GM19023 (cell line): ENCODE data around the gene PYGB.

ENCODE experiments used
- ATAC-seq: cut with Tn5 transposase; IDR thresholded peaks from one replicate; pipeline ENCODE4 v1.9.1; 2021; ENCODE audit warnings: mild to moderate bottlenecking, moderate library complexity; ENCODE audit not compliant: unreplicated experiment

PYGB gene

GRCh38 chr20:25280574-25281535, 33.0 kb downstream of the PYGB start:
- no peak for ATAC-seq

GRCh38 chr20:25281541-25281991, 33.7 kb downstream of the PYGB start:
- ATAC-seq = peak; percentile 59

DNA sequence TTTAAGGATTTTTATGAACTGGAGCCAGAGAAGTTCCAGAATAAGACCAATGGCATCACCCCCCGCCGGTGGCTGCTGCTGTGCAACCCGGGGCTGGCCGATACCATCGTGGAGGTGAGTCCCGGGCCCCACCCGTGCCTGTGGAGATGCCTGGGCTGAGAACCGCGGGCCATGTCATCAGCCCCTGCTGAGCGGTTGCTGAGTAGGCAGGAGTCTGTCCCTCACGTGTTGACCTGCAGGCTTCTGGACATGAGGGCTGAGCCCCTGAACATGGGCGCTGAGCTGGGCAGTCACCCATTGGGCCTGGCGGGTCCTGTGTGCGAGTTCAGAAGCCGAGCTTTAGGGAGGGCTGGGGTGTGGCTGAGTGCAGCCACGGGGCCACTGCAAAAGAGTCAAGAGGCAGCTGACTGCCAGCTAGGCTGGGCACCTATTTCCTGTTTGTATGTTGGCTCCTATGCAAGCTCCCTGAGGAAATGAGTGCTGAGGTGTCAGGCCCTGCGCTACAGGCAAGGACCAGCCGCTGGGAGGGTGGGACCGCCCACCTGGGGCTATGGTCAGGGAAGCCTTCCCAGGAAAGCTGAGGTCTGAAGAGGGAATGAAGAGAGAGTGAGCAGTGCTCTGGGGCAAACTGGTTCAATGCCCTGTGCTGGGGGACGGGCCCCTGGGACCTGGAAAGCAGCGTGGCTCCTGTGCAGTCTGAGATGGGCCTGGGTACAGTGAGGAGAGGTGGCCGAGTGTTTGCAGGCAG, 34.3 kb downstream of the PYGB start:
- no peak for ATAC-seq

- ATAC-seq = no peak
Measured at GRCh38 chr20:25282796-25283195, 34.9 kb downstream of the PYGB start.

- ATAC-seq = no peak
Measured at GRCh38 chr20:25283221-25283951, 35.5 kb downstream of the PYGB start.

GRCh38 chr20:25284131-25284601, 36.3 kb downstream of the PYGB start:
- no peak for ATAC-seq

- ATAC-seq = no peak
Measured at GRCh38 chr20:25285091-25285647, 37.3 kb downstream of the PYGB start.

DNA sequence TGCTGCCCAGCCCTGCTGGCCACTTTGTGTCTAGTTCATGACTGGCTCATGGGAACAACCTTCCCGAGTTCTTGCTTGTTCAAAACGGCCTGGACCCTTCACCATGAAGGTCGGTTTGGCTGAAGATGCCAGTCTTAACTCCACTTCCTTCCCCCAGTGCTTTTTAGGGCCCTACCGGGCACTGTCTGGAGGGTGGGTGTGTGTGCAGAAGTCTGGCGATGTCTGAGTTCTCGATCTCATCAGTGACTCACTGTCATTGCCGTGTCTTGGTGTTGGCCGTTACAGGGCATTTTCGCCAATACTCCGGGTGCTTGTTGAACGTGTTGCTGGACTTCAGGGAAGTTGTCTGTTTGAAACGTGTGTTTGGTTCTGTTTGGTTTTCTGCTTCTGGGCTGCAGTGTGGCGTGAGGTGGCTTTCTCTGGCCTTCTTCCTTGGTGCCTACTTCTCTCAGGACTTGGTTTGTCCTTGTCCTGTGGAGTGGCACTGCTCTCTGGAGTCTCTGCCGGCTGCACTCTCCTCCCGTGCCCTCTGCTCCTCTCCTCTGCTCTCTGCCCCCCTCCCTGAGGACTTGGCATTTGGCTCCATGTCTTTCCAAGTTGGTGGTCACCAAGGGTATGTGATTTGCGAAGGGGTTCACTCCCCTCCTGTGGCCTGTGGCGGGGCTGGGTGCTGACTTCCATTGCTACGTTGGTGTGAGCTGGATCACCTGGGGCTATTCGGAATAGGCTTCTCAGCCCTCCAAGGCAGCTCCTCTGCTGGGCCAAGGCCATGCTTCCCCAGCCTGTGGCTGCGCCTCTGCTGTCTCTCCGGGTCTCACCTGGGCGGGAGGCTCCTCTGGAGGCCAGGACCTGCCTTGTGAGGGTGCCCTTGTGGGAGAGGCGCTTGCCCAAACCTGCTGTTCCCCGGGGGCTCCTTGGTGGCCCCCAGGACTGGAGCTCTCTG, 38.2 kb downstream of the PYGB start:
- no peak for ATAC-seq

- no peak for ATAC-seq
Measured at GRCh38 chr20:25286917-25287316, 39.0 kb downstream of the PYGB start.

DNA sequence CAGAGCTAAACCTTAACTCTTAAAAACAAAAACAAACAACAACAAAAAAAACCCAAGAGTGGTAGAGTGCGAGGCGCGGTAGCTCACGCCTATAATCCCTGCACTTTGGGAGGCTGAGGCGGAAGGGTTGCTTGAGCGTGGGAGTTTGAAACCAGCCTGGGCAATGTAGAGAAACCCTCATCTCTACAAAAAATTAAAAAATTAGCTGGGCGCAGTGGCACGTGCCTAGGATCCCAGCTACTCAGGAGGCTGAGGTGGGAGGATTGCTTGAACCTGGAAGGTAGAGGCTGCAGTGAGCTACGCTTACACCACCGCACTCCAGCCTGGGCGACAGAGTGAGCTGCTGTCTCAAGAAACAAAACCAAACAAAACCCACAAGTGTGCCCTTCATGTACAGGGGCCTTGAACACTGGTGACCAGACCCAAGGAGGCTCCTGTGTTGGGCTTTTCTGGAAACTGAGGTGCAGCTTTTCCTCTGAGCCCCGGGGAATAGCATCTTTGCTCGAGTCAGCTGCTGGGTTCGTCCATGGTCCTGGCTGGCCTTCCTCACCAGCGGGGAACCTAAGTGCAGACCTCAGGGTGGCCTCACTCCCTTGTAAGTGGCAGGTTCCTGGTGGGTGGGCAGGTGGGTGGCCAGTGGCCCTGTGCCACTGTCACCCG, 39.9 kb downstream of the PYGB start:
- no peak for ATAC-seq

DNA sequence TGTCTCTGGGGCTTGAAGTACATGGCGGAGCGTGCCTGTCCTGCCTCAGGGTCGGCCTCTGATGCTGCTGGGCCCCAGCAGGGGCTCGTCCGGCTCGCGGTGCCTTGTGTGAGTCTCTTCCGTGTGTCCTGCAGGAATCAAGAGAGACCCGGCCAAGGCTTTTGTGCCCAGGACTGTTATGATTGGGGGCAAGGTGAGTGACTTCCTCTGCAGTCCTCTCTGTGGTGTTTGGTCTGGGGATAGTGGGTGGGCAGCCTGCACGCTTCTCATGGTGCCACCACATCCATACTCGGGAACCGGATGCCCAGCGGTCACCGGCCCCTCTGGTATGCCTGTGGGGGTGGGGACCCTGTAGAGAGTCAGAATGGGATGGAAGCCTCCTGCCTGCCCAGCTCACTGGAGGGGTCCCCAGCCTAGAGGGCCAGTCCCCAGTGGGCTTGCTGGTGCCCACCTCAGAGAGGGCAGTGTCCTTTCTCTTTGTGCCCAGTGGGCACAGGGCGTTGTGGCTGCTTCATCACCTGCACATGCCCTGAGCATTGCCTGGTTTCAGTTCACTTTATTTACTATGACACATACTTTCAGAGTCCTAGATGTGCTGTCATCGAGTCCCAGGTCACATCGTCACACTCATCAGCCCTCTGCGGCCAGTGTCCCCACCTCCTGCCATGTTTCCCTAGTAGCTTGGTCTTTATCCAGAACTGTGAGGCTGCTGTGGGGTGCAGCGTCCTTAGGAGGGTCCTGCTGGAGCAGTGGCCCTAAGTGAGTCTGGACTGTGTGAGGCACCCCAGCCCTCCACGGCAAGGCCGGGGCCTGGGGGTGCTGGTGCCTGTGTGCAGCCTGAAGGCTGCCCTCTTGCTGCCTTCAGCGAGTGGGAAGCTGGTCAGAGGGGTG, 40.7 kb downstream of the PYGB start:
- ATAC-seq = peak; percentile 92

GRCh38 chr20:25289886-25290597, 42.2 kb downstream of the PYGB start:
- no peak for ATAC-seq

DNA sequence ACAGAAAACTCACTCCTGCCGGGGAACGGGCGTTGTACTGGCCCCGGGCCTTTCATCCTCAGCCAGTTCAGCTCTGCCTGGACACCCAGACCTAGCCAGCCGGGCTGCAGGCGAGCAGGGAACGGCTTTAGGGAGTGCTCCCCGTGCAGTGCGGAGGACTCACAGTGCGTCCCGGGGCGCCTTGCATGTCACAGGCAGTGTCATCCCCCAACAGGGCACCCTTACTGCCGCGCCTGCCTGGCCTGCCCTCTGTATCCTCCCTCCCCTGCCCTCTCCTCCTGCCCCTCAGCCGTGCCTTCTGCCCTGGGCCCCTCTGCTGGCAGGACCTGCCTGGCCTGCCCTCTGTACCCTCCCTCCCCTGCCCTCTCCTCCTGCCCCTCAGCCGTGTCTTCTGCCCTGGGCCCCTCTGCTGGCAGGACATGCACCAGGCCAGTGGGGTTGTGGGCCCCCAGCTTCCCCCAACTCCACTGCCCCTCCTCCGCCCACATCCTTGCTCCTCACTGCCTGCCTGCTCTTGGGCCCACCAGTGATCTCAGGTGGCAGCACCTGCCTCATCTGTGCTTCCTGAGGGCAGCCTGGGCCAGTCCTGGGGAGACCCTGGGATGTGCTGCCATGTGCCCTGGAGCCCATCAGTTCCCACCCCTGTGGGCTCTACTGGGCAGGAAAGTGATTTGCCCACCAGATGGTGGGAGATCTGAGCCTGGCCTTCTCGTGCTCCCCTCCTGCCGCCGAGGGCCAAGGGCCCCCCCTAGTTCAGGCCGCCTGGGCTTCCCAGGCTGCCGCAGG, 43.0 kb downstream of the PYGB start:
- no peak for ATAC-seq

DNA sequence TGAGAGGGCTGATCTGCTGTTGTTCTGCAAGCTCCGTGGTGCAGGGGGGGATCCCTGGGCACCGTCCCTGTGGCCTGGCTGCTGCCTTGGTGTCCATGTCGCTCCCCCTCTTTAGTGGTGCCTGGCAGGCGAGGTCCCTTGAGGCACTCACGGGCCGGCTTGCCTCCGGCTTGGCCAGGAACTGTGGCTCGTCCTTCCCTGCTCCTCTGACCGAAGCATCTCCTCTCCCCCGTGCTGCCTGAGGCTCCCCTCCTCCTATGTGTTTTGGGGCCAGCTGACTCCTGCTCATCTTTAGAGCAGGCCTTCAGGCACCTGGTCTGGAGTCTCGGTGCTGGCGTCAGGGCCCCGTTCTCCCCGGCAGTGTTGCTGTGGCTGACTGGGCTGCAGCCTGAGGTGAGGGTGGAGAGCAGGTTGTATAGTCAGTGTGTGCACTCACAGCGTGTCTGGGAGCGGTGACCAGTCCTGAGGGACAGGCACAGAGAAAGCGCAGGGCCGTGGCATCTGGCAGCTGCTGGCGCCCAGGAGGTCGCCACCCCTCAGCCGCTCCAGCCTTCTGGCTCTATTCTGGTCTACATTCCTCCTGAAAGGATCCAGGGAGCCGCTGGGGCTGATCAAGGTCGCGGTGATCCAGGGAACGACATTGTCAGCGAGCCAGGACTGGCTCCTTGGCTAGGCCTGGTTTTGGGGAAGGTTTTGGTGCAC, 43.7 kb downstream of the PYGB start:
- ATAC-seq = no peak

GRCh38 chr20:25292176-25292891, 44.4 kb downstream of the PYGB start:
- ATAC-seq = no peak
